Measurements from ENCODE around the gene FRMD6.

DNA sequence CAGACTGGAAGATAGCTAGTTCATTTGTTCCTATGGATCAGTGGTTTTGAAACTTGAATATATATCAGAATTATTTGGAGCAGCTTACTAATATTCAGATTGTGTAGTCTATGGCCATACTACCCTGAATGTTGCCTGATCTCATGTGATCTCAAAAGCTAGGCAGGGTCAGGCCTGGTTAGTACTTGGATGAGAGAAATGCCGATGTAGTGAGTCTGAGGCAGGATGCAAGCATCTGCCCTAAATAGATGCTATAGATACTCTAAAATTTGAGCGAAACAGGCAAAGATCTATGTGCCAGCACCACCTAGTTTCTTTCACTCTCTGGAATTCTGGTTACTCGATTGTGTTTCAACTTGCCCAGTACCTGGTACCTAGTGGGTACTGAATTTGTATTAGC lies 40.9 kb downstream of the FRMD6 start:
- TF ChIP-seq, protein P1, sequence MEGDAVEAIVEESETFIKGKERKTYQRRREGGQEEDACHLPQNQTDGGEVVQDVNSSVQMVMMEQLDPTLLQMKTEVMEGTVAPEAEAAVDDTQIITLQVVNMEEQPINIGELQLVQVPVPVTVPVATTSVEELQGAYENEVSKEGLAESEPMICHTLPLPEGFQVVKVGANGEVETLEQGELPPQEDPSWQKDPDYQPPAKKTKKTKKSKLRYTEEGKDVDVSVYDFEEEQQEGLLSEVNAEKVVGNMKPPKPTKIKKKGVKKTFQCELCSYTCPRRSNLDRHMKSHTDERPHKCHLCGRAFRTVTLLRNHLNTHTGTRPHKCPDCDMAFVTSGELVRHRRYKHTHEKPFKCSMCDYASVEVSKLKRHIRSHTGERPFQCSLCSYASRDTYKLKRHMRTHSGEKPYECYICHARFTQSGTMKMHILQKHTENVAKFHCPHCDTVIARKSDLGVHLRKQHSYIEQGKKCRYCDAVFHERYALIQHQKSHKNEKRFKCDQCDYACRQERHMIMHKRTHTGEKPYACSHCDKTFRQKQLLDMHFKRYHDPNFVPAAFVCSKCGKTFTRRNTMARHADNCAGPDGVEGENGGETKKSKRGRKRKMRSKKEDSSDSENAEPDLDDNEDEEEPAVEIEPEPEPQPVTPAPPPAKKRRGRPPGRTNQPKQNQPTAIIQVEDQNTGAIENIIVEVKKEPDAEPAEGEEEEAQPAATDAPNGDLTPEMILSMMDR (IDR thresholded peaks at IDR 0.05), result no peak
- no peak for TF ChIP-seq POLR2A (IDR thresholded peaks at IDR 0.05)

Measured in thyroid gland (tissue), 4 donors.